LNCaP clone FGC (cell line): ENCODE results near the gene HSD11B1.

Experiments
- DNase-seq: peaks from one replicate; pipeline ENCODE4 v3.0.0-alpha.2; 2011; ENCODE audit warnings: low read depth
- H3K4me3 ChIP-seq: 2 replicates; pipeline ENCODE4 v1.5.1; 2011; ENCODE audit warnings: mild to moderate bottlenecking, low read depth, low read length, control low read depth
- TF ChIP-seq, protein P1 (sequence below): IDR thresholded peaks from 2 replicates; pipeline ENCODE4 v1.5.1; 2012; ENCODE audit warnings: mild to moderate bottlenecking; ENCODE audit not compliant: control insufficient read depth, insufficient read depth; ENCODE audit errors: extremely low read depth

Gene HSD11B1

DNA sequence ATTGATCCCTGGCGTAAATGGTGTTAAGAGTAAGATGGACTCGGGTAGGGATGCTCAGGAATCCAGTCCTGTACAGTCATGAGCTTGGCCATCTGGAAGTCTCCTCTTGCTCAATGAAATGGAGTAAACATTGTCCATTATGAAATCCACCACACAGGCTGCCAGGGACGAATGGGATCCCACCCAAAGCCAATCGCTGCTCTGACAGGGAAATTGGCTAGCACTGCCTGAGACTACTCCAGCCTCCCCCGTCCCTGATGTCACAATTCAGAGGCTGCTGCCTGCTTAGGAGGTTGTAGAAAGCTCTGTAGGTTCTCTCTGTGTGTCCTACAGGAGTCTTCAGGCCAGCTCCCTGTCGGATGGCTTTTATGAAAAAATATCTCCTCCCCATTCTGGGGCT lies at the start of gene HSD11B1:
Gene HSD11B1, plus strand, starts transcription at position 263 of the 400 bp plus-strand sequence. Its CDS starts 97 bp downstream, at position 360.
- no peak for DNase-seq
- TF ChIP-seq, protein P1, sequence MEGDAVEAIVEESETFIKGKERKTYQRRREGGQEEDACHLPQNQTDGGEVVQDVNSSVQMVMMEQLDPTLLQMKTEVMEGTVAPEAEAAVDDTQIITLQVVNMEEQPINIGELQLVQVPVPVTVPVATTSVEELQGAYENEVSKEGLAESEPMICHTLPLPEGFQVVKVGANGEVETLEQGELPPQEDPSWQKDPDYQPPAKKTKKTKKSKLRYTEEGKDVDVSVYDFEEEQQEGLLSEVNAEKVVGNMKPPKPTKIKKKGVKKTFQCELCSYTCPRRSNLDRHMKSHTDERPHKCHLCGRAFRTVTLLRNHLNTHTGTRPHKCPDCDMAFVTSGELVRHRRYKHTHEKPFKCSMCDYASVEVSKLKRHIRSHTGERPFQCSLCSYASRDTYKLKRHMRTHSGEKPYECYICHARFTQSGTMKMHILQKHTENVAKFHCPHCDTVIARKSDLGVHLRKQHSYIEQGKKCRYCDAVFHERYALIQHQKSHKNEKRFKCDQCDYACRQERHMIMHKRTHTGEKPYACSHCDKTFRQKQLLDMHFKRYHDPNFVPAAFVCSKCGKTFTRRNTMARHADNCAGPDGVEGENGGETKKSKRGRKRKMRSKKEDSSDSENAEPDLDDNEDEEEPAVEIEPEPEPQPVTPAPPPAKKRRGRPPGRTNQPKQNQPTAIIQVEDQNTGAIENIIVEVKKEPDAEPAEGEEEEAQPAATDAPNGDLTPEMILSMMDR = no peak
- no peak within 1 kb of the TSS for H3K4me3 ChIP-seq

DNA sequence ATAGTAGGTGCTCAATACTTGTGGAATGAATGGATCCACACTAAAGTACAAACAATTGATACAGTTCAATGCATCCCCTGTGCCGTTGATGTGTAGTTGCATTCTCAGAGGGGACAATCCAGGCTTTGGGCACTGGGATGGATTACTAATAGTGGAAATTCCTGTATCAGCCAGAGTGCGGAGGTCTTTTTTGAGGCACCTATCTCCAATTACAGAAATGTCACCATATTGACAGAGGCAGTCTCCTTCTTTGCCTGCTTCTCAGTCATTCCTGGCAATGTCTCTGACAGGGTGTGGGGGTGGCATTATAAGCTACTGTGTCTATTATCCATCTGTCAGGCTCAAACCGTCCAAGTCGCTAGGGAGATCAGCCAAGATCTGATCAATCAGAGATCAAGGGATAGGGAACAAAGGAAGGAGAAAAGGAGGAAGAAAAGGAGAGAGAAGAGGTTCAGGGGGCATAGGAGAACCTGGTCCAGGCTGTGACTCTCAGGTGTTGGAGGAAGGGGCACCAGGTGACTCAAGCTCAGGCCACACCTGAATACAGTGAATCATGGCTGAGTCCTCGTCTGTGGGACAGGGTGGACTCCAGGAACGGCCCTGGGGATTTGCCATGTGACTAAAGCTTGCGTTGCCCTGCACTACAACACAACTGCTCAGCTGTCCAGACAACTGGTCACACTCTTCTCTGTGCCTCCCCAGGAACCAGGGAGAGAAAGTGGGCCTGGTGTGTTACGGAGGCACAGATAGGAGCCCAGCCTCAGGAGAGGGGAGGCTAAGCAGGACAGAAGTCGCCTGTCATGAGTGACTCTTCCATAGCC lies 49.0 kb upstream of the HSD11B1 start:
- no peak for DNase-seq
- no peak overlapping the region for H3K4me3 ChIP-seq
- TF ChIP-seq, protein P1 = no peak

DNA sequence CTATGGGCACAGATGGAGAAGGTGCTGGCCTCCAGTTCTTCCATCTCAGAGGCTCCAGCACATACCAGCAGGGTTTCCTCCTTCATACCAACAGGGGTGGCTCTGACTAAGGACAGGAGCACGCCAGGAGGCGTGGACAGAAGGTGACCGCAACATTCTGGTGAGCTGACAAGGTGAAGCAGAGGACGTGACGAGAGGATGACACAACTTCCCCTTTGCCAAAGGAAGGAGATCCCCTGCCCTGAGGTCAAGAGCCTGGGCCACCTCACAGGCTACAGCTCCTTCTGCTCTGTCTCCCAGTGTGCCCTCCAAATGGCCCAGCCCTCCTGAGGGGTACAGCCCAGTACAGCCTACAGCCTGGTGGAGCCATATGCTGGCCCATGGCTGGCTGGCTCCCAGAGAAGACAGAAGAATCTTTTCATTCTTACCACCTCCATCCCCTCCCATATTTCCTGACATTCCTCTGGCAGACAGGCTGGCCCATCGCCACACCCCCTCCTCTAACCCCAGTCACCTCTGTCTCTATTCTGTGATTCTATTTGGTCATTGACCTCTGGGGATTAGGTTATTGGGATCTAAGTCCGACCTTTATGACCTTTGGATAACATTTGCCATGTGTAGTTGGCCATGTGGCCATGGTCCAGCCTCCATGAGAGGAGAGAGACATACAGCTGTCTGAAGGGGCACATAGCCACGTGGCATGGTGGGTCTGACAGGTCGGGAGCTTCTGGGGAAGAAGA lies 47.3 kb upstream of the HSD11B1 start:
- H3K4me3 ChIP-seq = no peak overlapping the region
- DNase-seq = no peak
- TF ChIP-seq, protein P1 = no peak

DNA sequence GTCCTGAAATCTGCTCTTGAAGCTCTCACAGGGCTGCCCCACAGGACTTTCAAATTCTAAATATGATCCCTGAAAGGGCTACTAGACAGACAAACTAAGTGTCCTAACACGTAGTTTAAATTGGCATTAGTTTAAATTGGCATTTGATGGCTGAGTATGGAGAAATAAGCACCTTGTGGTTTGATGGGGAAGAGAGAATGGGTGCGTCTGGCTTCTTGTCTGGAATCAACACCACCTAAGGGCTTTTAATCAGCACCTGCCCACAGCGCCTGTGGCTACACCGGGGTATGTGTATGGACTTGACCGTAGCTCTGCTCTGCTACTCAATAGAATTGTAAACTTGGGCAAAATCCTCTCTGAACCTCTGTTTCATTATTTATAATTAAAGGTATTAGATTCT lies 46.7 kb upstream of the HSD11B1 start:
- no peak overlapping the region for H3K4me3 ChIP-seq
- TF ChIP-seq, protein P1 = no peak
- no peak for DNase-seq

DNA sequence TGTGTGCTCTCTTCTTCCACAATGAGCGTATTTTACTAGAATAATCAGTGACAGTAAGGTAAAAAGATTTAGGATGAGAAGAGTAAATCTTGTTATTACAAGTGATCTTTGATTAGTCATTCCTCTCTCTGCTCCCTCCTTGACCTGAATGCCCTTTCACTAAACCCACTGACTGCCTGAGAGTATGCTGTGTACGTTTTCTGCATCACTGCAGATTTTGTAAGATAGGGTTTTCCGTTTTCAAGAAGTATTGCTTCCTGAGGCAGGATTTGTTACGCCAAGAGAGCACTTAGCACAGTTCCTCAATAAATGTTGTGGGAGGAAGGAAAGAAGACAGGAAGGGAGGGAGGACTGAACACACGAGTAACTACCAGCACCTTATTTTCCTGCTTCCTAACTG lies 44.7 kb upstream of the HSD11B1 start:
- no peak for DNase-seq
- H3K4me3 ChIP-seq = no peak overlapping the region
- TF ChIP-seq, protein P1 = no peak

DNA sequence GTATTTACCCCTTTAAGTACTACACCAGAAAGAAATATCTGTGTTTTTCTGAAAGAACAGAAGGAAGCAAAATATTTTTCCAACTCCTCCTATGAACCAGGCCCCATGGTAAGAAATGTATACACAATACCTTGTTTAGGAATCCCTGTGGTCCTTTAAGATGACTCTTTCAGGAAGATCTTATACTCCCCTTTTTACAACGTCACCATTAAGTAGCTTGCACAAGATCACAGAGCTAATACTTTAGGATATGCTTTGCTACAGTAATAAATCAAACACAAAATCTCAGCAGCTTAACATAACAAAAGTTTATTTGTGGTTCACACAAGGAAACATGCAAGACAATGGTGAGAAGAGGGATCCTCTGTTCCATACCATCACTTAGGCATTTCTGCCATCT lies 43.6 kb upstream of the HSD11B1 start:
- no peak for DNase-seq
- no peak overlapping the region for H3K4me3 ChIP-seq
- TF ChIP-seq, protein P1 = no peak
